Renal cortex interstitium (tissue), 11 donors: ENCODE data around the gene CCNE1. TPM values are rescaled to one million over a fixed set of nuclear protein-coding genes. Genes with fewer than 3 reads are reported as not detected.
"Not testable (repeated sequence)": the region's sequence is repeated elsewhere in the genome, so short reads cannot be mapped to it uniquely, and the experiment has no call there.

ENCODE experiments used
- DNase-seq, 11 donors: peaks; one replicate each; pipeline ENCODE4 v3.0.0-alpha.2; 2013; ENCODE audit warnings: low read depth in 9 of 11, low spot score in 4 of 11; ENCODE audit errors: extremely low read depth in 1 of 11
- polyA plus RNA-seq, 3 donors: library from polyadenylated mRNA; unstranded; fragments of 120-200 nt; gene quantifications; one replicate each; pipeline ENCODE4 v1.2.1, GENCODE V29; 2013; ENCODE audit not compliant: insufficient read length in 3 of 3

Gene CCNE1
- polyA plus RNA-seq, 3 donors = 6.1 to 11.5 (median 11.0) TPM

DNA sequence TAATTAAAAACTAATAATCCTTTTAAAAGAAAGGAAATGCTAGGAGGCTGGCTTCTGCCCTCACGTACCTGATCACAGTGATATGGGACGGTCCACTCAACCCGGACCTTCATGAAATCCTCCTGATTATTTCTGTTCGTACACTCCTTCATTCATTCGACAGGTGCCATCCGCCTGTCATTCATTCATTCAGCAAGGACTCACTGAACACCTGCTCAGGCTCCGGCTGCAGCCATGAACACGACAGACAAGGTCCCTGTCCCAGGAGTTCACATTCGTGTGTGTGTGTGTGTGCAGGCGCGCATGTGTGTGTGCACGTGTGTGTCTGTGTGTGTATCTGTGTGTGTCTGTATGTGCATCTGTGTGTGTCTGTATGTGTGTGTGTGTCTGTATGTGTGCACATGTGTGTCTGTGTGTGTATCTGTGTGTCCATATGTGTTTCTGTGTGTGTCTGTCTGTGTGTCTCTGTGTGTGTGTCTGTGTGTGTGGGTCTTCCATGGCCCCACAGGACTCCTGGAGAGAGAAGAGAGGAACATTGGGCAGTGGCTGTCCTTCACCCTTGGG, 28.1 kb upstream of the CCNE1 start:
- DNase-seq = no peak

DNA sequence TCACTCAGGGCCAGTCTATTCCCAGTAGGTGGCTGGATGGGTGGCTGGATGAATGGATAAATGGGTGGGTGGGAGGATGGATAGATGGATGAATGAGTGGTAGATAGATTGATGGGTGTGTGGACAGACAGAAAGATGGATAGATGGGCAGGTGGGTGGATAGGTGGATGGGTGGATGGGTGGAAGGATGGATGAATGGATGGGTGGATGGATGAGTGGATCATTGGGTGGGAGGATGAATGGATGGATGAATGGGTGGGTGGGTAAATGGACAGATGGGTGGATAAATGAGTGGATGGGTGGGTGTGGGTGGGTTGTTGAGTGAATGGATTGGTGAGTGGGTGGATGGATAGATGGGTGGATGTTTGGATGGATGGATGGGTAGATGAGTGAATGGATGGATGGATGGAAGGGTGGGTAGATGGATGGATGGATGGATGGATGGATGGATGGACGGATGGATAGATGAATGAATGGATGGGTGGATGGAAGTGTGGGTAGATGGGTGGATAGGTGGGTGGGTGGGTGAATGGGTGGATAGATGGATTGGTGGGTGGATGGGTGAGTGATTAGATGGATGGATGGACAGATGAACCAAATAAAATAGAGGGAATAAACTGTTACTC, 27.1 kb upstream of the CCNE1 start:
- DNase-seq = no peak

DNA sequence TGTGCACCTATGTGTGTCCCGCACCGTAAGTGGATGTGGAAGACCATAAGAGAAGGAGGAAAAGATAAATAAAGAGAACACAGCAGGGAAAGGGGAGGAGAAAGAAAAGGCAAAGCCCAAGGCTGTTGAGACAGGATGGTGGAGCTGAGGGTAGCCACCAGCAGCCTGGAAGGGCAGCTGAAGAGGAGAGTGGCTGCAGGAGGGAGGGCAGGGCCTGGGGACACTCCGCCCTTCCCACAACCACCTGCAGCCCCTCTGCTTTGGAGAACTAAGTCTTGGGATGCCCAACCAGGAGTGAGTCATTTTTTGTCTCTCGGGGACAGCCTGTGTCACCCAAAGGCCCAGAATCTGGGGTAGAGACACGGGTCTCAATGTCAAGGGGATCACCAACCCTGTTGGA, 26.4 kb upstream of the CCNE1 start:
- DNase-seq = no peak

DNA sequence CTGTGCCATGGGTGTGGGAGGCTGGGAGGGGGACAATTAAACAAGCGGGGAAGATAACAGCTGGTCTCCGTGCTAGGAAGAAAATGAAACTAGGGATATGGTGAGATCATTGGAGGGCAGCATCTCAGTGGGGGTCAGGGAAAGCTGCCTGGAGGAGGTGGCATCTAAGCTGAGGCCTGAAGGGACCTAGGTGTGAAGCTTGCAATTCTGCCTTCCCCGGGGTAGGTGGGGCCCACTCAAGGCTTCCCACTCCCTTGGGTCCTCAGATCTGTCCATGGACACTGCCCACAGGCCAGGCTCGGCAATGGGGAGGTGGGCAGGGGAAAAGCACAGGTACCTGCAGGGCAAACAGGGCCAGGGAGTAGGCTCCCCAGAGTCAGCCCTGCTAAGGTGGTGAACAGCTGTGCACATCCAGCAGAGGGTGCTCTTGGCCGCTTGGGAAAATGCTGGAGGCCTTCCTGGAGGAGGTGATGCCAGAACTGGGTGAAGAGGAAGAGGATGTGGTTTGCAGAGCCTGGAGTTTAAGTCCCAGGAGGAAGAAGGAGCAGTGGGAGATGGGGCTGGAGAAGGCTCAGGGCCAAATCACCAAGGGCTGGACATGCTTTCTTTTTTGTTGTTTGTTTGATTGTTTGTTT, 25.7 kb upstream of the CCNE1 start:
- DNase-seq = no peak

DNA sequence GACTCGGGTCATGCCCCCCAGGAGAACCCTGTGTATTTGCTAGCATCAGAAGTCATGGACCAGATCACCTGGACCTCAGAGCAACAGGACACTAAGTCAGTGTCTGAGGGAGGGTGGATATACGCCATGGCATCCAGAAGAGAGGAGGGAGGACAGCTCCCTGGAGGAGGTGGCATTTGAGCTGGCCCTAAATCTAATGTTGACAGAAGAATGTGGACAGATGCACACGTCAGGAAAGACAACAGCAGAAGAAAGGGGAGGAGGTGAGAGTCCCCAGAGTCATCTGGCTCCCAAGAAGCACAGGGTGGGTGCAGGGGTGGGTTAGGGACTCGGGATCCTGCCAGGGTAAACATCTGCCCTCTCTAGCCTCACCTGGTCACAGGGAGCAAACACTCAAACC, 24.5 kb upstream of the CCNE1 start:
- DNase-seq = no peak

DNA sequence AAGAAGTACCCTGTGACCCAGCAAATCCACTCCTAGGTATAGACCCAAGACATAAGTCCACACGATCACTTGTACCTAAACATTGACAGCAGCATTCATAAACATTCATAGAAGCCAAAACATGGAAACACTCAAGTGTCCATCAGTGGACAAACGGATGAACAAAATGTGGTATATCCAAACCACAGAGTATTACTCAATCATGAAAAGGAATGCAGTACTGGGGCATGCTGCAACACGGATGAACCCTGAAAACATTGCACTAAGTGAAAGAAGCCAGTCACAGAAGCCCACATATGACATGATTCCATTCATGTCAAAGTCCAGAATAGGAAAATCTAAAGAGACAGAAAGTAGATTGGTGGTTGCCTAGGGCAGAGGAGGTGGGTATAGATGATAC, 22.8 kb upstream of the CCNE1 start:
- DNase-seq = no peak

DNA sequence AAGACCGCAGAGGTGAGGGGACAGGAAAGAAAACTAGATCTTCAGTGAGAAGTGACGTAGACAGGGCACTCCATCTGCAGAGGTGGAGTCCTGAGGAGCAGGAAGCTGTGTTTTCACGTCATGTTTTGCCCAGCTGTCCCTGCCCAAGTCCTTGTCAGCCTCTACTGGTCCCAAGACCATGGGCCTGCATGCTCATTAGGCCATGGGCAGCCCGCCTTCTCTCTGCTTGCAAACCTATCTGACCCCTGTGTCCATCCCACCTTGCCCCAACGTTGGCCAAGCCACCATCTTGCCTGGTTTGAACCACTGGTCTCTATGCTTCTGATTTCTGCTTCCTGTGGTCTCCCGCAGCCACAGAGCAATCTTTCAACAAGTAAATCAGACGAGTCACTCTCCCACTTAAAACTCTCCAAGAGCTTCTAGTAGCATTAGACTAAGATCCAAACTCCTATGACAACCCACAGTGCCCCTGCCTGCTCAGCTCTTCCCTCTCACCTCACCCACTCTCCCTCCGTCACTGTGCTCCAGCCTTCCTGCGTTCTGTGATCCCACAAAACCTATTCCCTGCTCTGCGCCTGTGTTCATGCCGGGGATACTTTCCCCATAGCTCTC, 18.6 kb upstream of the CCNE1 start:
- no peak for DNase-seq

DNA sequence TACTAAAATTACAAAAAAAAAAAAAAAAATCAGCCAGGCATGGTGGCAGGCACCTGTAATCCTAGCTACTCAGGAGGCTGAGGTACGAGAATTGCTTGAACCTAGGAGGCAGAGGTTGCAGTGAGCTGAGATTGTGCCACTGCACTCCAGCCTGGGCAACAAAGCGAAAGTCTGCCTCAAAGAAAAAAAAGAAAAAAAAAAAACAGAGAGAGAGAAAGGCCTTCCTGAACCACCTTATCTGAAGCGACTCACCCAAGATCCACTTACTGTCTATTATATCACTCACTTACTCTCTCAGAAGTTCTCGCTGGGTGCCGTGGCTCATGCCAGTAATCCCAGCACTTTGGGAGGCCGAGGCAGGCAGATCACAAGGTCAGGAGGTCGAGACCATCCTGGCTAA, 17.3 kb upstream of the CCNE1 start:
- DNase-seq = not testable (repeated sequence)

DNA sequence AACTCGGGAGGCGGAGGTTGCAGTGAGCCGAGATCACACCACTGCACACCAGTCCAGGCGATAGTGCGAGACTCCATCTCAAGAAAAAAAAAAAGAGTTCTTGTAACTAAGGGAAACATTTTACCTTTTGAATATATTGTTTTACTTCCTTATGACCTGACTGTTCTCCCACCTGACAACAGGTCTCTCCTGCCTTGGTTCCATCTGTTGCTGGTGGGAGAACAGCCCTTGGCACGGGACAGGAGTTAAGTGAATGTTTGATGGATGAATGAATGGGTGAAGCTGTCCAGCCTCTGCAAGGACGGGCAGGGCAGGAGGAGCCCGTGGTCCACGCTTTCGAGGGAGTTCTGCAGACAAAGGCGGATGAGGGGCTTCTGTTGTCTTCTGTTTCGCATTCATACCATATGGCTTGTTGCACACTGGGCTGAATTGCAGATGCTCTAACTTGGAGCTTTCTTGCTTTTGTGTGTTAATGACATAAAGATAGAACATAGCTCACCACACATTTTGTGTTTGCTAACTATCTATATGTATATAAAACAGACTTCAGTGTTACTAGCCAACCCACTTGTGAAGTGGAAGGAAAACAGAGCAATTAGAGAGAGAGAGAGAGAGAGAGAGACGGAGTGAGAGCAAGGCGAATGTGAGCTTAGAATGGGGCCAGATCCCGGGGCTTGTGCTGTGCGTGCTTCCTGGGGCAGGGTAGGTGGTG, 16.2 kb upstream of the CCNE1 start:
- DNase-seq = no peak

DNA sequence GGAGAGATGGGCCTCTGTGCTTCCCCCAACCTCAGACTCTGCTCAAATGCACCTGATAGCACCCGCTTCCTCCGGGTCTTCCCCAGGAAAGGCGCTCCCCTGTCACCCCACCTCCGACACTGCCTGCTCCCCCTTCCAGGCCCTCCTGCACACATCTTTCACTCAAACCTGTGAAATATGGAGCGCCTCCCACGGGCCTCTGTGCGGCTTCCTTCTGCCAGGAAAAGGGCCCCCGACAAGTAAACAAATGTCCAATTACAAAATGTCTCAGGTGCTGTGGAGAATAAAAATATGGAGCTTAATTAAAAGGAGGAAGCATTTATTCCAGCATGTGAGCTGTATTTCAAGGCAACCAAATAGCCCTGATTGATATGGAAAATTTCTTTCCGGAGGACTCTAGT, 15.6 kb upstream of the CCNE1 start:
- DNase-seq = no peak

DNA sequence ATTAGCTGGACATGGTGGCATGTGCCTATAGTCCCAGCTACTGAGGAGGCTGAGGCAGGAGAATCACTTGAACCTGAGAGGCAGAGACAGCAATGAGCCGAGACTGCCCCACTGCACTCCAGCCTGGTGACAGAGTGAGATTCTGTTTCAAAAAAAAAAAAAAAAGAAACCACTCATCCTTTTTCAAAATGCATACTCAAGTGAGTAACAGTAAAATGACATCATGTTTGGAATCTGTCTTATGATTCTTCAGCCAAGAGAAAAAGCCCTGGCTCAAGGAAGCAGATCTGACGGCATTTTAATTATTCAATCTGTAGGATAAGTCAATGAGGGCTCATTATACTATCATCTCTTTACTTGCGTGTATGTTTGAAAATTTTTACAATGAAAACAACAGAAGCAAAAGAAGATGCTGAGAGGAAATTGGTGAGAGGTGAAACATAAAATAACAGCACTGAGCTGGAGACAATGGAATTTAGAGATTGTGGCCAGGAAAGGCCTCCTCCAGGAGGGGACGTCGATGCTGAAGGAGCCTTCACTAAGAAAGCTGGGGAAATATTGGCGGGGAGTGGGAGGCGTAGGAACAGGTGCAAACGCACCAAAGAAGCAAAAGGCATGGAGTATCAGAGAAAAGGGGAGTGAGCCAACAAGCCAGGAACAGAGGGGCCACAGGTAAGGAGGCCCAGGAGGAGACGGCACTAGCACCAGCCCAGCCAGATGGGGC, 12.9 kb upstream of the CCNE1 start:
- DNase-seq = no peak

DNA sequence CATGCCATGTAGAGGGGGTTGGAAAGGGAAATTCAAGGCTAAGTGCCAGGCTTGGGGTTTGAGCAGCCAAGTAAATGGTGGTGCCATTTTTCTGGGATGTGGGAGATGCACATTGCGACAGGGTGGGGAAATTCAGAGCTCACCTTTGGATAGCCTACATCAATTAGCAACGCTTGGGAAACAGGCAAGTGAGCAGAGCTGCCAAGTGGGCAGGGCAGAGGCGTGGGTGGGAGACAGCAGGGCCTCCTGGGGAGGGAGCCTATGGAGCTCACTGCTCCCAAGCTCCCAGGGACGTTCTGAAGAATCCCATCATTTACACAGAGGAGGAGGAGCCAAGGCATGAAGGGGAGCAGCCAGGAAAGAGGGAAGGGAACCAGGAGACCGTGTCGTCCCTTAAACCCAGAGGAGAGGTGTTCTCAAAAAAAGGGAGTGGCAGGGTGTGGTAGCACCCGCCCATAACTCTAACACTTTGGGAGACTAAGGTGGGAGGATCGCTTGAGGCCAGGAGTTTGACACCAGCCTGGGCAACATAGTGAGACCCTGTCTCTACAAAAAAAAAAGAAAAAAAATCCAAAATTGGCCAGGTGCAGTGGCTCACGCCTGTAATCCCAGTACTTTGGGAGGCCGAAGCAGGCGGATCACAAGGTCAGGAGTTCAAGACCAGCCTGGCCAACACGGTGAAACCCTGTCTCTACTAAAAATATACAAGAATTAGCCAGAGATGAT, 11.5 kb upstream of the CCNE1 start:
- DNase-seq = no peak

DNA sequence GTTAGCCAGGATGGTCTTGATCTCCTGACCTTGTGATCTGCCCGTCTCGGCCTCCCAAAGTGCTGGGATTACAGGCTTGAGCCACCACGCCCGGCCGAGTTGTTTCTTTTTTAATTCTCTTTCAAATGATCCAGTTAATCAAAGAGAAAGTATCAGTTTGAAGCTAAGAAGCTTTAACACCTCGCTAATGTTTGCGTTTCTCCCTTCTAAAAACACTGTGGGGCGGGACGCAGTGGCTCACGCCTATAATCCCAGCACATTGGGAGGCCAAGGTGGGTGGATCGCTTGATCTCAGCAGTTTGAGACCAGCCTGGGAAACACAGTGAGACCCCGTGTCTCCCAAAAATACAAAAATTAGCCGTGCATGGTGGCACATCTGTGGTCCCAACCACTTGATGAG, 7.8 kb upstream of the CCNE1 start:
- not testable (repeated sequence) for DNase-seq

DNA sequence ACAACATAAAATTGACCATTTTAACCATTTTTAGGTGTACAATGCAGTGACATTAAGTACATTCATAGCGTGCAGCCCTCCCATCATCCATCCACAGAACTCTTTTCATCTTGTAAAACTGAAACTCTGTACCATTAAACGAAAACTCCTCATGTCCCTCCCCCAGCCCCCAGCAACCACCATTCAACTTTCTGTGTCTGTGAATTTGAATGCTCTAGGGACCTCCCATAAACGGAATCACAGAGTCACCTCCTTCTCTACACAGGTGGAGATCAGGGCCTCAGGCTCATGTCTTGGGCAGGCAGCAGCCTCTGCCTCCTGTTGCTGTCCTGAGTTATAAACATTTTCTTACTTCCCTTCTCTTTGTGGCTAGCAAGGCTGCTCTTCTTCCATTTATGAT, 7.3 kb upstream of the CCNE1 start:
- no peak for DNase-seq

DNA sequence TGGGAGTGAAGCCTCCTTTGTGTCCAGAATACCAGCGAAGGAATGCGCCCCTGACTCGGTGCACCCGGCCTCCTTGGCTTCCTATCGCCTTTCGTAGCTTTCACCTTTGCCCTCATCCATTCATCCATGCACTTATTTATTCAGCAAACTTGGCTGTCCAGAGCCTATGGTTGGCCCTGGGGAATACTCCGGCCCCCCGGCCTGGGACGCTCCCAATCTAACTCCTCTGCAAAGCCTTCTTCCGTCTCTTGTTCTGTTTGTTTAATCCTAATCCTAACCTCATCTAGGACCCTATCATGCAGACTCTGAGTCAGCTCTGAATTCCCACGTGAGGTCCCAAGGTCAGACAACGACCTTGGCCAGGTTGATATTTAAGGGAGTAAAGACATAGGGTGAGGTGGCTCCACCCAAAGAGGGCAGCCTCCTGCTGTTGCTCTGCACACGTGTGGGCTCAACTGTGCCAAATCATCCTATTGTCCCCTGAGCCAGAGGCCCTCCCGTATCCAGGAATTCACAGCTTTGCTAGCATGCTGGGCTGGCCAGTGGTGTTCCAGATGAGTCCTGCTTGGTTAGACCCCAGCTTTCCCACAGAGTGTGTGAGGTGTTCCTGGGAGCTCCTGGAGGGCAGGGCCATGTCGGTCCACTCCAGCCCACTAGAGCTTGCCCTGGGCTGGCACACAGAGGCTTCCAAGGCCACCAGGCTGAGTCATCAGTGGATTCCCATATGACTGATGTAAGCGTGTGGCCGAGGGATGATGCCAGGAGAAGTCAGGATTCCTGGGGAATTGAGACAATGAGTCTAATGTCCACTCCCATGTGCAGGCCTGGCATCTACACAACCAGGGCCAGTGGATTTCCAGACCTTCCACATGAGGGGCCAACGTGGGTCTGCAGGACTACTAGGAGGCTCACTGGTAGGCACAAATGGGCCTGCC, 6.5 kb upstream of the CCNE1 start:
- no peak for DNase-seq

DNA sequence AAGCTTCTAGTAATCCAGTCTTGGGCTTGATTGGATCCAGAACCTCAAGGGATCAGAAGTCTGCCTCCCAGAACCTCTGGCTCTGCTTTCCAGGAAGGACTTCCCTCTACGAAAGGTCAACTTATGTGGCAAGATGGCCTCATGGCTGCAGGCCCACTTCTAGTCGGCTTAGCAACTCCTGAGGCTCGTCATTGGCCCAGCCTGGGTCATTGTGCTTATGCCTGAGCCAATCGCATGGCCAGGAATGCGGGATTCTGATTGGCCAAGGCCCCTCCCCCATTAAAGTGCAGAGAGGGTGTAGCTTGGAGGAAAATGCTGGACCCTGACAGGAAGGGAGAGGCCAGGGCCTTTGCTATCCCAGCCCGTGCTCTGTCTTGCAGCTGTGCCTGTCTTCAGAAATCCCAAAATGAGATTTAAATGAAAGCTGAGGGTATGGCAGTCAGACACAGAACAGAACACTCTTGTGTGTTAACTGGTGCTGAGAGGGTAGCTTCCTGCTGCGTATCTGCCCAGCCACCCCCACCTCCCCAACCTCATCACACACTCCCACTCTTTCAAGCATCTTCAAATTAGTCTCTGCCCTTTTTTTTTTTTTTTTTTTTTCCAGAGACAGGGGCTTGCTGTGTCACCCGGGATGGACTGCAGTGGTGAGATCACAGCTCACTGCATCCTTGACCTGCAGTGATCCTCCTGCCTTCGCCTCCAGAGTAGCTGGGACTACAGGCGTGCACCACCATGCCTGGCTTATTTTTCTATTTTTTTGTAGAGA, 5.5 kb upstream of the CCNE1 start:
- peak in 2 of 11 donors; percentile 20 to 33 for DNase-seq

DNA sequence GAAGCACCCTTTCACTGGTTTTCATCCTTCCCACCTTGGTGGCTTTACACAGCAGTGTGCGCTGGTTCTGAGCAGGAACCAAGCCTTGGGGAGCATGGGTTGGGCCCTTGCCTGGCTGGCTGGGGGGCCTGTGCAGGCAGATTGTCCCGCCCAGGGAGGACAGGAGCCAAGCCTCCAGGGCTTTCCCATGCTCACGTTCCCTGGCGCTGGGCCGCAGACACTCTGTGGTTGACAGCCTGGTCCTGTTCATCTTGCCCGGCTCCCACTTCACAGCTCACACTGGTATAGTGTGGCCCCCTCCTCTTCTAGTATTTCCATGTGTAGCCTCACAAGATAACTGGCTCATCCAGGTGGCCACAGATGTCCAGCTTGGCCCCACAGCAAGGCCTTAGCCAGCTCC, 4.6 kb upstream of the CCNE1 start:
- DNase-seq = no peak
